Measurements from ENCODE around the gene PAQR5.

PAQR5 gene

GRCh38 chr15:69424001-69424400 is 125.3 kb downstream of the PAQR5 start:
- peaks cover 88% of the 10 kb centered on the region for H3K36me3 ChIP-seq

GRCh38 chr15:69424748-69425413 is 126.2 kb downstream of the PAQR5 start:
- Histone ChIP-seq H3K27me3 (no peaks in the 10 kb centered on the region), H3K36me3 (peaks cover 88% of the 10 kb centered on the region), H3K4me1 (no peaks in the 10 kb centered on the region), H3K4me3 (ENCODE audit: low read depth, low read length) (no peak overlapping the region), H3K9me3 (no peaks in the 10 kb centered on the region)
- no peak for DNase-seq
- no peak for TF ChIP-seq CTCF (IDR thresholded peaks at IDR 0.05; ENCODE audit: low read depth, low read length)

More at GRCh38 chr15:69424001-69424400, 125.3 kb downstream of the PAQR5 start:
- no peak for DNase-seq
- no peaks in the 10 kb centered on the region for H3K27me3 ChIP-seq
- no peak overlapping the region for H3K4me3 ChIP-seq (ENCODE audit: low read depth, low read length)
- TF ChIP-seq CTCF (IDR thresholded peaks at IDR 0.05; ENCODE audit: low read depth, low read length): no peak
- H3K9me3 ChIP-seq: no peaks in the 10 kb centered on the region
- no peaks in the 10 kb centered on the region for H3K4me1 ChIP-seq

DNA sequence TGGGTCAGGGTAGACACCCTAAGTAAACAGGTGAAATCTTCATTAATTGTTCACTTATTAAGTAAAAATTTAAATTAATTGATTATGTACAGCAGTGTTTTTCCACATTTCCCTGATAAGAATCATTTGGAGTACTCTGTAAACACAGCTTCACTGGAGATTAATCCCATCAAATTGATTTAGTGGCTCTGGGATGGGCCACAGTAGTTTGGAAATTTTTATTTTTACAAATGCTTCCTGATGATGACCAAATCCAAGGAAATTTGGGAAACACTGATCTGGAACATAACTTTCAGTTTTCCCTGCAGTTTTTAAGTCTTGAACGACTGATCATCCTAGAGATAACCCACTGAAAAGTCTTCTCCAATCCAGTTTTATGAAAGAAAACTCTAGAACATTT is 135.1 kb downstream of the PAQR5 start:
- peaks cover 88% of the 10 kb centered on the region for H3K36me3 ChIP-seq
- H3K27me3 ChIP-seq: no peaks in the 10 kb centered on the region
- no peak overlapping the region for H3K4me3 ChIP-seq (ENCODE audit: low read depth, low read length)
- no peaks in the 10 kb centered on the region for H3K4me1 ChIP-seq
- DNase-seq: no peak
- no peaks in the 10 kb centered on the region for H3K9me3 ChIP-seq
- TF ChIP-seq CTCF (IDR thresholded peaks at IDR 0.05; ENCODE audit: low read depth, low read length): no peak

- no peak for DNase-seq
- no peaks in the 10 kb centered on the region for H3K9me3 ChIP-seq
- H3K4me3 ChIP-seq (ENCODE audit: low read depth, low read length): no peak overlapping the region
- no peaks in the 10 kb centered on the region for H3K27me3 ChIP-seq
- TF ChIP-seq CTCF (IDR thresholded peaks at IDR 0.05; ENCODE audit: low read depth, low read length): no peak
- no peaks in the 10 kb centered on the region for H3K4me1 ChIP-seq
- H3K36me3 ChIP-seq: peaks cover 88% of the 10 kb centered on the region
These were observed 135.5 kb downstream of the PAQR5 start for GRCh38 chr15:69434238-69434637.

- no peak overlapping the region for H3K4me3 ChIP-seq (ENCODE audit: low read depth, low read length)
- no peak for TF ChIP-seq CTCF (IDR thresholded peaks at IDR 0.05; ENCODE audit: low read depth, low read length)
- H3K4me1 ChIP-seq: no peaks in the 10 kb centered on the region
- no peaks in the 10 kb centered on the region for H3K9me3 ChIP-seq
- H3K36me3 ChIP-seq: peaks cover 88% of the 10 kb centered on the region
- no peaks in the 10 kb centered on the region for H3K27me3 ChIP-seq
- DNase-seq: no peak
These were observed 136.0 kb downstream of the PAQR5 start for GRCh38 chr15:69434679-69435078.

GRCh38 chr15:69435985-69436384 is 137.3 kb downstream of the PAQR5 start:
- DNase-seq: no peak
- H3K36me3 ChIP-seq: peaks cover 88% of the 10 kb centered on the region
- TF ChIP-seq CTCF (IDR thresholded peaks at IDR 0.05; ENCODE audit: low read depth, low read length): no peak

More at GRCh38 chr15:69435985-69436384, 137.3 kb downstream of the PAQR5 start:
- Histone ChIP-seq H3K4me1 (no peaks in the 10 kb centered on the region), H3K9me3 (no peaks in the 10 kb centered on the region), H3K4me3 (ENCODE audit: low read depth, low read length) (no peak overlapping the region), H3K27me3 (no peaks in the 10 kb centered on the region)
